GM18498 (cell line): ENCODE results near the gene NBPF3.
A peak's percentile ranks its signal among the peaks of the same experiment; 100 is the strongest.
"Not testable (repeated sequence)": the region's sequence is repeated elsewhere in the genome, so short reads cannot be mapped to it uniquely, and the experiment has no call there.

Experiments used
- ATAC-seq: cut with Tn5 transposase; IDR thresholded peaks from one replicate; pipeline ENCODE4 v1.9.1; 2021; ENCODE audit warnings: mild to moderate bottlenecking, moderate library complexity; ENCODE audit not compliant: unreplicated experiment

Gene NBPF3

GRCh38 chr1:21514245-21514644, 74.3 kb downstream of the NBPF3 start:
- peak; percentile 67 for ATAC-seq

- no peak for ATAC-seq
Observed at GRCh38 chr1:21517161-21517589, 77.2 kb downstream of the NBPF3 start.

GRCh38 chr1:21517660-21518480, 77.9 kb downstream of the NBPF3 start:
- no peak for ATAC-seq

GRCh38 chr1:21518774-21519455, 79.0 kb downstream of the NBPF3 start:
- no peak for ATAC-seq

DNA sequence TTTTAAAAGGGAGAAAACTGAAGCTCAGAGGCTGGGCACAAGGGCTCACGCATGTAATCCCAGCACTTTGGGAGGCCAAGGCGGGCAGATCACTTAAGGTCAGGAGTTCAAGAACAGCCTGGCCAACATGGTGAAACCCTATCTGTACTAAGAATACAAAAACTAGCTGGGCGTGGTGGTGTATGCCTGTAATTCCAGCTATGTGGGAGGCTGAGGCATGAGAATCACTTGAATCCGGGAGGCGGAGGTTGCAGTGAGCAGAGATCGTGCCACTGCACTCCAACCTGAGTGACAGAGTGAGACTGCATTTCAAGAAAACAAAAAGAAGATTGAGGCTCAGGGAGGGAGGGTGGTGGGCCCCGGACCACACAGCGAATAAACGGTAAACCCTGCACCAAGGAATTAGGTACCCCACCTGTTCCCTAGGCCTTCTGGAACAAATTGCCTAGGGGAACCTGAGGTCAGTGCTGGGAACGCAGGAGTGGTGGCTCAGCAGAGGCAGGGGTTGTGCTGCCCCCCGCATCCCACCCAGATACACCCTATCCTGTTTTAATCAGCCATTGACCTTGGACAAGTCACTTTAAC, 79.6 kb downstream of the NBPF3 start:
- ATAC-seq = not testable (repeated sequence)

GRCh38 chr1:21520899-21521716, 81.2 kb downstream of the NBPF3 start:
- no peak for ATAC-seq

DNA sequence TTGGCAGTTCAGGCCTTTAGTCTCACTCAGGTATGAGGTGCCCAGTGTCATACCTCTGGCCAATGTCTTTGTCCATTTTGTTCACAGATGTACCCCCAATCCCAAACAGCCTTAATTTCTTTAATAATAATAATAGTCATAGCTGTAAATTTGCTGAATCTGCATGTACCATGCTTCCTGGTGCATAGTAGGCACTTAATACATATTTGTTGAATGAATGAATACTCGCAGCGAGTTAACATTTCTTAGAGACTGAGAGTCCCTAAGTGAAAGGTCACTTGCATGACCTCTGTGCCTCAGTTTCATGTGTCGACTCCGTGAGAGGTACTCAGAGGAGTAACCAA, 81.8 kb downstream of the NBPF3 start:
- no peak for ATAC-seq

DNA sequence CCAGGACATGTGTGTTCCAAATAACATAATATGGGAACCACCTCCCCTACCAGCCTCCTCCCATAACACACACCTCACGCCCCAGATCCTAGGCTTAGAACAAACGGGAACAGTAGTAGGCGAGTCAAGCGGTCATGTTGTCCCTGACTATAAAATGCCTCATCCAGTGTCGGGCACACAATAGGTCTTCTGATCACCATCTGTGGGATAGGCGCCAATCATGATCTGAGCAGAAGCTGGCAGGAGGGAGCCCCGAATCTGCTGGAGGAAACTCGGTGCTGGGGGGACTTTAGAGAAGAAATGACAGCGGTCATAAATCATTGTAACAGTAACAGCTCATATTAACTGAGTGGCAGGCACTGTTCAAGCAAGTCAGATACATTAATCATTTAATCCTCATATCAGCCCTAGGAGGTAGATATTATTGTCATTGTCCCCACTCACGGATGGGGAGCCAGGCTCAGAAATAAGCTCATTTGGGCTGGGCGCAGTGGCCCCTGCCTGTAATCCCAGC, 82.6 kb downstream of the NBPF3 start:
- ATAC-seq = no peak

DNA sequence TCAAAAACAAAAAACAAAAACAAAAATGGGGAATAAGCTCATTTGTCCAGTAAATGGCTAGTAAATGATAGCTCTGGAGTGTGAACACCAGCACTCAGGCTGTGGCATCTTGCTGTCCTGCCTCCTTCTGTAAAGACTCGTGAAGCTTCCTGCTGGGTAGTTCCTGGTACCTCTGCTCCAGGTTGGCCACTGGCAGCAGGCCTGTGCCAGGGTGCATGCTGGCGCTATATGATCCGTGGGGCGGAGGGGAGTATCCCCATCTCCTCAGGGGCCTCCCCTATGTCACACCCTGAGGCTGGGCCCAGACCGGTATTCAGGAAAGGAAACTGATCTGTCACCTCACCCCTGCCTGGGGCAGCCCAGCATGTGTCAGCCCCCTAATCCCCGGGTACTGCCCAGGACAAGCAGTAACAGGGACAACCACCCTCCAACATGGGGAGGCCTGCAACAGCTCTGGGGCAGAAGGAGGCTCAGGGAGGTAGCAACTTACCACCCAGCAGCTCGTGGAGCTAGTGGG, 83.4 kb downstream of the NBPF3 start:
- no peak for ATAC-seq

DNA sequence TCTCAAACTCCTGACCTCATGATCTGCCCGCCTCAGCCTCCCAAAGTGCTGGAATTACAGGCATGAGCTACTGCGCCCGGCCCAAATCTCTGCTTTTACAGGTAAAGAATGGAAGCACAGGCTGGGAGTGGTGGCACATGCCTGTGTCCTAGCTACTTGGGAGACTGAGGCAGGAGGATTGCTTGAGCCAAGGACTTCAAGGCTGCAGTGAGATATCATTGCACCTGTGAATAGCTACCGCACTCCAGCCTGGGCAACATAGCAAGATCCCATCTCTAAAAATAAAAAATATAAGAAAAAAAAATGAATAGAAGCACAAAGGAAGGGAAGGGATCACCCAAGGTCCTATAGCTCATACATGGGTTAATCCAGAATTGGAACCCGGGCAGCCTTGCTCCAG, 84.3 kb downstream of the NBPF3 start:
- no peak for ATAC-seq

- no peak for ATAC-seq
Observed at GRCh38 chr1:21524686-21525339, 84.9 kb downstream of the NBPF3 start.

- no peak for ATAC-seq
Observed at GRCh38 chr1:21525340-21525717, 85.4 kb downstream of the NBPF3 start.

DNA sequence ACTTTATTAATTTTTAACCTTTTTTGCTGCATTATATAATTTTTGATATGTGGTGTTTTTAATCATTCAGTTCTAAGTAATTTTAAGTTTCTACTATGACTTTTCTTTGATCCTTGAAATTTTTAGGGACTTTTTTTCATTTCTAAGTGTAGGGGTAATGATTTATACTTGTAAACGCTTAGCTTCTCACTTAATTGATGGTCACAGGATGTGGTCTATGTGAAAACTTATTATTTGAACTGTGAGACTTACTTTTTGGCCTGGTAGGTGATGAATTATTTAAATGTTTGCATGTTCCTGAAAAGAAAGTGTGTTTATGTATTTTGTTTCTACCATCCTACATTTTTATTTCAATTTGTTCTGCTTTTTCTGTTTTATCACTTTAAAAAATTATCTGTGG, 86.5 kb downstream of the NBPF3 start:
- ATAC-seq = no peak

GRCh38 chr1:21530368-21531016, 90.6 kb downstream of the NBPF3 start:
- no peak for ATAC-seq

GRCh38 chr1:21531241-21531640, 91.3 kb downstream of the NBPF3 start:
- ATAC-seq = no peak

DNA sequence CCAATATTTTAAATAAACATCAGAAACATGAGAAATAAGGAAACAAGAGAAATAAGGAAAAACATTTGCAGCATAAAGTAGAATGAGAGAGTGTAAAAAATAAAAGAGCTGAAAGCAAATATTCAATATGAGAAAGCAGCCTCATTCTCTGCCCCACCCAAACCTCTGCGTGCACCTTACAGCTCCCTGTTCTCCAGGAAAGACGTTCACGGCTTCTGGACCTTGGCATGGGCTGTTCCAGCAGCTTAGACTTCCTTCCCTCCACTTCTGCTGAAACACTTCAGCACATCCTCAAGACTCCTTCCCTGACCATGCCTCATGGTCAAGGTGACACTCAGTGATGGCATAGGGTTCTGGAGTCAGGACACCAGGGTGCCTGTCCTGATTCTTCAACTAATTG, 92.6 kb downstream of the NBPF3 start:
- no peak for ATAC-seq

GRCh38 chr1:21532992-21533534, 93.1 kb downstream of the NBPF3 start:
- ATAC-seq = no peak

DNA sequence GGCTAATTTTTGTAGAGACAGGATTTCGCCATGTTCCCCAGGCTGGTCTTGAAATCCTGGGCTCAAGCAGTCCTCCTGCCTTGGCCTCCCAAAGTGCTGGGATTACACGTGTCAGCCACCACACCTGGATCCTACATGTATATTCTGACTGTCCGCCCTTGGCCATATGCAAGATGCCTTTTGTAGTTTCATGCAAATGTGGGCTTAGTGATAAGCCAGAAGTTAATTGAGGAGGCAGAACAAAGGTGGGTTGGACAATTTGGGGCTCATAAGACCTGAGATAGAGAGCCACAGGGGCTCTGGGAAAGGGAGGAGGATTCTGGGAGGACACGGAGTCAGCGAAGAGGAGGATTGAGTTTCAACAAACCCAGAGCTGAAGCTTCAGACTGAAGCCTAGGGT, 94.2 kb downstream of the NBPF3 start:
- no peak for ATAC-seq
